ENCODE results near the gene CABP1. TPM values are rescaled to one million over a fixed set of nuclear protein-coding genes. Genes with fewer than 3 reads are reported as not detected.

CABP1 gene
- 0.24 and 0.32 TPM in 2 replicates for total RNA-seq

DNA sequence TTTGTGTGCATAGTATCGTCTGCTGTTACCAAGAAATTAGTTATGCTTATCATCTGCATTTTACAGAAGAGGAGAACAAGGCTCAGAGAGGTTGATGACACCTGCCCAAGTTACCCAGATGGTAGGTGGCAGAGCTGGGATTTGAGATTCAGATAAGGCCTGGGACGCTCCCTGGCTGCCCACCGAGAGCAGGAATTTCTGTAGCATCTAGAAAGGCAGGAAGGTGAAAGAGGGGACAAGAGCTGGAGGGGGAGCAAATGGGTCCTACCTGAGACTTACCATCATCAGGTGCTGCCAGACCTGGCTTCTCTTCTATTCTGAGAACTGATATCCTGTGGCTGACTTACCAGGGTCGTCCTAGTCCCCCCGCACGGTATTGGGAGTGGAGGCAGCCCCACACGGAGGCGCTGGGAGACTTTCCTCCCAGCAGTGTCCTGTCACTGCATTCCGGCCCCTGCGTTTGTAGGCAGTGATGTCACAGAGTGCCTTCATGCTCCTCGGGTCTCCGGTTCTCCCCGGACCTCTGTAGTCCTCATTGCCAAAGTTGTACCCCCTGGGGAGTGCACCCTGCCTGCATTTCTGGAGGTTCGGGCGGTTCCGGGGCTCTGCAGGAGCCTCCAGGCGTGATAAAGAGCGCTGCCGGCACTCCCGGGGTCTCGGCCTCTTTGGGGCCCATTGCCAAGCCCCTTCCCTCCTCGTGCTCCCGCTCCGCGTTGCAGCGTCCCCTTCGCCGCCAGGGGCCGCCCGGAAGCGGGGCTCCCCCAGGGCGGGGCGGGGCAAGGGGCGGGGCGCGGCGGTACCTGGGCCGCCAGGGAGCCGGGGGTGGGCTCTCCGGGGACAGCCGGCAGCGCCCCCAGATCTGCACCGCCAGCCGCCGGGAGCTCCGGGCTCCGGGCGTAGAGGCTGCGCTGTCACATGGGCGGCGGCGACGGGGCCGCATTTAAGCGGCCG, at the start of gene CABP1:
Gene CABP1 (plus strand): TSS at position 856 of the 951 bp plus-strand sequence. CDS start 60 bp downstream, at position 916.

GRCh38 chr12:120686690-120687577, 46.5 kb downstream of the CABP1 start, which contains the start of gene MLEC:
TSS of gene MLEC (plus strand) at chr12:120687149. CDS start at chr12:120687297, 148 bp downstream.

DNA sequence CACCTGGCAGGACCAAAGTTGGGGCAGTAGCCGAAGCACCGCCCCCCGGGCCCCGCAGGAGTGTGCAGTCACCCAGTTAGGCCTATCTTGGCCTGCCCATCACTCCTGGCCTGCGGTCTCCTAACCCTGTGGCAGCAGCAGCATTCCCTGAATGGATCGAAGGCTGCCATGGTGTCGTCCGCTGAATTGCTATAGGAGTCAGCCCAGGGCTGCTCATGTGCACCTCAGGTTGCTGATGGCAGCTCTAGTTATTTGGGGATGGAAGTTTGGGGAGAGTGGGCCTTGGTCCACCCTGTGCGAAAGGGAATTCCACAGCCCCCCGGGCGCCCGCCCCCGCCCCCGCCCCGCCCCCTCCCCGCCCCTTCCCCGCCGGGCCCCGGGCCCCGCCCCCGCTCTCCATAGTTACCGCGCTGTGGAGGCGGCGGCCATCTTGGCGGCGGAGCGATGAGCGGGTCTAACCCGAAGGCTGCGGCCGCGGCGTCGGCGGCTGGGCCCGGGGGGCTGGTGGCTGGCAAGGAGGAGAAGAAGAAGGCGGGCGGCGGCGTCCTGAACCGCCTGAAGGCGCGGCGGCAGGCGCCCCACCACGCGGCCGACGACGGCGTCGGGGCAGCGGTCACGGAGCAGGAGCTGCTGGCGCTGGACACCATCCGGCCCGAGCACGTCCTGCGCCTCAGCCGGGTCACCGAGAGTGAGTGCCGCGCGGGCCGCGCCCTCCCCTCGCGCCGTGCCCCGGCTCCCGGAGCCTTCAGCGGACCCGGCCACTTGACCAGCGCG, 69.8 kb downstream of the CABP1 start, which contains the start of gene UNC119B:
Gene UNC119B (plus strand): TSS at position 428 of the 774 bp plus-strand sequence. CDS start 17 bp downstream, at position 445.

Other genes with a start within 250 kb of the CABP1 start
- gene COX6A1, start 202.5 kb upstream of the CABP1 start, total RNA-seq = 144 and 258 TPM in 2 replicates
- 13.5 and 20.2 TPM in 2 replicates for gene TRIAP1, start 194.2 kb upstream of the CABP1 start, total RNA-seq
- gene GATC, start 194.2 kb upstream of the CABP1 start, total RNA-seq = 15.3 and 20.0 TPM in 2 replicates
- 82.2 and 87.6 TPM in 2 replicates for gene SRSF9, start 170.9 kb upstream of the CABP1 start, total RNA-seq
- 146 and 173 TPM in 2 replicates for gene DYNLL1, start 144.5 kb upstream of the CABP1 start, total RNA-seq
- 23.7 and 24.3 TPM in 2 replicates for gene COQ5, start 111.5 kb upstream of the CABP1 start, total RNA-seq
- gene RNF10, start 106.3 kb upstream of the CABP1 start, total RNA-seq = 98.4 and 117 TPM in 2 replicates
- gene POP5, start 59.2 kb upstream of the CABP1 start, total RNA-seq = 11.5 and 18.5 TPM in 2 replicates
- 113 and 120 TPM in 2 replicates for gene MLEC, start 46.5 kb downstream of the CABP1 start, total RNA-seq
- gene UNC119B, start 69.8 kb downstream of the CABP1 start, total RNA-seq = 20.3 and 24.8 TPM in 2 replicates
- gene ACADS, start 85.2 kb downstream of the CABP1 start, total RNA-seq = 17.7 and 18.7 TPM in 2 replicates

Data from hair follicle dermal papilla cell (primary cell).